HEK293 (cell line): ENCODE results near the gene IL3RA.

Experiments
- CTCF ChIA-PET: fragments of 350-600 bp; formaldehyde crosslinking; extraction: SDS; loops from one replicate; lab custom pipeline; 2021; ENCODE audit warnings: antibody characterized with exemption; lab: Yijun Ruan, JAX
- POLR2A ChIA-PET: fragments of 300-600 bp; formaldehyde crosslinking; extraction: SDS; loops from one replicate; lab custom pipeline; 2020; ENCODE audit warnings: antibody characterized with exemption, inconsistent platforms; lab: Yijun Ruan, JAX
- H3K27ac ChIP-seq: fragments of 200-500 bp; sonication (Bioruptor generic); 2 replicates; pipeline ENCODE4 v1.5.1; 2014; ENCODE audit warnings: low read depth, low read length, control low read depth, inconsistent platforms; ENCODE audit errors: extremely low read depth
- H3K36me3 ChIP-seq, 2 experiments: fragments of 200-500 bp in 1 of 2; sonication (Bioruptor generic) in 1 of 2; 1 replicate in 1 of 2; 2 replicates in 1 of 2; pipeline ENCODE4 v1.5.1; 2014 to 2017; ENCODE audit warnings: inconsistent platforms in 2 of 2, low read length in 2 of 2; ENCODE audit not compliant: control insufficient read depth in 2 of 2, insufficient read depth in 1 of 2
- H3K4me1 ChIP-seq: fragments of 200-500 bp; sonication (Bioruptor generic); 2 replicates; pipeline ENCODE4 v1.5.1; 2014; ENCODE audit warnings: mild to moderate bottlenecking, low read length, inconsistent platforms; ENCODE audit not compliant: control insufficient read depth, insufficient read depth
- H3K4me3 ChIP-seq: 2 replicates; pipeline ENCODE4 v1.5.1; 2011; ENCODE audit warnings: low read depth, mild to moderate bottlenecking, control low read depth, low read length, moderate library complexity
- H3K9me3 ChIP-seq: fragments of 200-500 bp; sonication (Bioruptor generic); 2 replicates; pipeline ENCODE4 v1.5.1; 2014; ENCODE audit warnings: low read depth, low read length, inconsistent platforms; ENCODE audit not compliant: control insufficient read depth, insufficient read depth
- CTCF ChIP-seq: fragments of 450-650 bp; formaldehyde crosslinking; IDR thresholded peaks from 2 replicates; pipeline ENCODE4 v1.5.1; 2016; ENCODE audit warnings: missing biosample characterization, missing genetic modification characterization
- EGR2 ChIP-seq: fragments of 450-650 bp; formaldehyde crosslinking; IDR thresholded peaks from 2 replicates; pipeline ENCODE4 v1.5.1; 2016; ENCODE audit warnings: low read depth, missing biosample characterization, missing genetic modification characterization
- SP3 ChIP-seq: fragments of 450-650 bp; formaldehyde crosslinking; IDR thresholded peaks from 2 replicates; pipeline ENCODE4 v1.5.1; 2016; ENCODE audit warnings: missing biosample characterization, missing genetic modification characterization
- ZFHX2 ChIP-seq: fragments of 450-650 bp; formaldehyde crosslinking; conservative IDR thresholded peaks from 2 replicates; pipeline ENCODE4 v1.5.1; 2016; ENCODE audit warnings: missing biosample characterization, missing genetic modification characterization
- ZNF132 ChIP-seq: fragments of 450-650 bp; formaldehyde crosslinking; IDR thresholded peaks from 2 replicates; pipeline ENCODE4 v1.5.1; 2017; ENCODE audit warnings: missing biosample characterization, missing genetic modification characterization, borderline replicate concordance
- ZNF146 ChIP-seq: fragments of 450-650 bp; formaldehyde crosslinking; IDR thresholded peaks from 2 replicates; pipeline ENCODE4 v1.5.1; 2016; ENCODE audit warnings: missing biosample characterization, missing genetic modification characterization
- ZNF184 ChIP-seq: fragments of 450-650 bp; IDR thresholded peaks from 2 replicates; pipeline ENCODE4 v1.5.1; 2018; ENCODE audit warnings: missing biosample characterization, mild to moderate bottlenecking, missing genetic modification characterization
- ZNF335 ChIP-seq: fragments of 450-650 bp; formaldehyde crosslinking; conservative IDR thresholded peaks from 2 replicates; pipeline ENCODE4 v1.5.1; 2016; ENCODE audit warnings: missing biosample characterization, missing genetic modification characterization
- ZNF366 ChIP-seq: fragments of 450-650 bp; formaldehyde crosslinking; conservative IDR thresholded peaks from 2 replicates; pipeline ENCODE4 v1.5.1; 2016; ENCODE audit warnings: missing biosample characterization, missing genetic modification characterization
- ZNF513 ChIP-seq: fragments of 450-650 bp; IDR thresholded peaks from 2 replicates; pipeline ENCODE4 v1.5.1; 2018; ENCODE audit warnings: missing biosample characterization, missing genetic modification characterization
- ZNF530 ChIP-seq: fragments of 450-650 bp; formaldehyde crosslinking; IDR thresholded peaks from 2 replicates; pipeline ENCODE4 v1.5.1; 2016; ENCODE audit warnings: low read depth, missing biosample characterization, missing genetic modification characterization
- TF ChIP-seq, protein P1 (sequence below): fragments of 450-650 bp; formaldehyde crosslinking; conservative IDR thresholded peaks from 2 replicates; pipeline ENCODE4 v1.5.1; 2016; ENCODE audit warnings: low read depth, missing biosample characterization, missing genetic modification characterization

IL3RA gene

DNA sequence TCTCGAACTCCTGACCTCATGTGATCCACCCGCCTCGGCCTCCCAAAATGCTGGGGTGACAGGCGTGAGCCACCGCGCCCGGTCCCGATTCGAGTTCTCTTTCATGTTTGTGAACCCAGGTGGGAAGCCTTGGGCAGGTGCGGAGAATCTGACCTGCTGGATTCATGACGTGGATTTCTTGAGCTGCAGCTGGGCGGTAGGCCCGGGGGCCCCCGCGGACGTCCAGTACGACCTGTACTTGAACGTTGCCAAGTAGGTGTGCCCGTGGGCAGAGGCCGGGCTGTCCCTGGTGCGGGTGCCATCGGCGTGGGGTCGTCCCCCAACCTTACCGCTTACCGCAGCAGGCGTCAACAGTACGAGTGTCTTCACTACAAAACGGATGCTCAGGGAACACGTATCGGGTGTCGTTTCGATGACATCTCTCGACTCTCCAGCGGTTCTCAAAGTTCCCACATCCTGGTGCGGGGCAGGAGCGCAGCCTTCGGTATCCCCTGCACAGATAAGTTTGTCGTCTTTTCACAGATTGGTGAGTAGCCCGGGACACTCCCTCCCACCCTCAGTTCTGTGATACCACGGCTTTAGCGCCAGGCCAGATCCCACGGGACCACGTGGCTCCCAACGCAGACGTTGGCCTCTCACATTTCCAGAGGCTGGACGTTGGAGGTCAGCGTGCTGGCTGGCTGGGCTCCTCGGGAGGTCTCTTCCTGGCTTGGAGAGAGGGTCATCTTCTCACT is 15.6 kb downstream of the IL3RA start:
- Histone ChIP-seq H3K4me3 (no peak overlapping the region), H3K27ac (no peak overlapping the region), H3K9me3 (no peaks in the 10 kb centered on the region), H3K4me1 (no peaks in the 10 kb centered on the region), H3K36me3 (no peaks in the 10 kb centered on the region)
- CTCF ChIA-PET = no interaction called here
- POLR2A ChIA-PET = no interaction called here
- TF ChIP-seq ZNF184 (tag by site-specific recombination) (no peak), CTCF (no peak), ZNF132 (no peak), ZNF146 (tag by site-specific recombination) (no peak)

DNA sequence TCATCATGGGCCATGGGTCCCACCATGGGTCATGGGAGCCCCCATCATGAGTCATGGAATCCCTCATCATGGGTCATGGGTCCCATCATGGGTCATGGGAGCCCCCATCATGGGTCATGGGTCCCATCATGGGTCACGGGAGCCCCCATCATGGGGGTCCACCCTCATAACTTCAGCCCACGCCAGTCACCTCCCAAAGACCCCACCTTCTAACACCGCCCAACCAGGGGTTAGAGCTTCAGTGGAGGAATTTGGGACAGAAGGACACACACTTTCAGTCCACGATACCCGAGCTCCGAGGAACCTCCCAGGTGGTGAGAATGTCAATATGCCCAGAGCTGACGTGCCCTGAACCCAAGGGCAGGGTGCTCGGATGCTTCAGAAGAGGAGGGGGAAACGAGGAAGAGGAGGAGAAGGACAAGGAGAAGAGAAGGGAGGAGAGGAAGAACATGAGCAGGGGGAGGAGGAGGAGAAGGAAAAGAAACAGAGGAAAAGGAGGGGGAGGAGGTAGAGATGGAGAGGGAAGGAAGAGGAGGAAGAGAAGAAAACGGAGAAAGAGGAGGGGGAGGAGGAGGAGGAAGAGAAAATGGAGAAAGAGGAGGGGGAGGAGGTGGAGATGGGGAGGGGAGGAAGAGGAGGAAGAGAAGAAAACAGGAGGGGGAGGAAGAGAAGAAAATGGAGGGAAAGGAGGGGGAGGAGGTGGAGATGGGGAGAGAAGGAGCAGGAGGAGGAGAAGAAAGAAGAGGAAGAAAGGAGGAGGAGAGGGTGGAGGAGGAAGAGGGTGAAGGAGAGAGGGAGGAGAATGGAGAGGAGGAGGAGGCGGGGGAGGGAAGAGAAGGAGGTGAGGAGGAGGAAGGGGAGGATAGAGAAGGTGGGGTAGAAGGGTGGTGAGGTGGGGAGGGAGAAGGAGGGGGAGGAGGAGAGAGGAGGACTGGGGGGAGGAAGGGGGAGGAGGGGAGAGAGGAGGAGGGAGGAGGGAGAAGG is 17.7 kb downstream of the IL3RA start:
- POLR2A ChIA-PET = no interaction called here

More for the DNA sequence above, 17.7 kb downstream of the IL3RA start:
- no peak overlapping the region for H3K27ac ChIP-seq
- H3K4me1 ChIP-seq = no peaks in the 10 kb centered on the region
- no peak overlapping the region for H3K4me3 ChIP-seq
- TF ChIP-seq EGR2 = peak; percentile 74
- TF ChIP-seq SP3 (tag by site-specific recombination) = peak; percentile 27
- no peak for TF ChIP-seq ZNF335
- TF ChIP-seq ZFHX2 = peak; percentile 57
- TF ChIP-seq ZNF513 (tag by site-specific recombination) = peak; percentile 70
- peak; percentile 51; the same call in 1 of the 2 replicates for TF ChIP-seq ZNF366 (tag by site-specific recombination)
- TF ChIP-seq, protein P1, sequence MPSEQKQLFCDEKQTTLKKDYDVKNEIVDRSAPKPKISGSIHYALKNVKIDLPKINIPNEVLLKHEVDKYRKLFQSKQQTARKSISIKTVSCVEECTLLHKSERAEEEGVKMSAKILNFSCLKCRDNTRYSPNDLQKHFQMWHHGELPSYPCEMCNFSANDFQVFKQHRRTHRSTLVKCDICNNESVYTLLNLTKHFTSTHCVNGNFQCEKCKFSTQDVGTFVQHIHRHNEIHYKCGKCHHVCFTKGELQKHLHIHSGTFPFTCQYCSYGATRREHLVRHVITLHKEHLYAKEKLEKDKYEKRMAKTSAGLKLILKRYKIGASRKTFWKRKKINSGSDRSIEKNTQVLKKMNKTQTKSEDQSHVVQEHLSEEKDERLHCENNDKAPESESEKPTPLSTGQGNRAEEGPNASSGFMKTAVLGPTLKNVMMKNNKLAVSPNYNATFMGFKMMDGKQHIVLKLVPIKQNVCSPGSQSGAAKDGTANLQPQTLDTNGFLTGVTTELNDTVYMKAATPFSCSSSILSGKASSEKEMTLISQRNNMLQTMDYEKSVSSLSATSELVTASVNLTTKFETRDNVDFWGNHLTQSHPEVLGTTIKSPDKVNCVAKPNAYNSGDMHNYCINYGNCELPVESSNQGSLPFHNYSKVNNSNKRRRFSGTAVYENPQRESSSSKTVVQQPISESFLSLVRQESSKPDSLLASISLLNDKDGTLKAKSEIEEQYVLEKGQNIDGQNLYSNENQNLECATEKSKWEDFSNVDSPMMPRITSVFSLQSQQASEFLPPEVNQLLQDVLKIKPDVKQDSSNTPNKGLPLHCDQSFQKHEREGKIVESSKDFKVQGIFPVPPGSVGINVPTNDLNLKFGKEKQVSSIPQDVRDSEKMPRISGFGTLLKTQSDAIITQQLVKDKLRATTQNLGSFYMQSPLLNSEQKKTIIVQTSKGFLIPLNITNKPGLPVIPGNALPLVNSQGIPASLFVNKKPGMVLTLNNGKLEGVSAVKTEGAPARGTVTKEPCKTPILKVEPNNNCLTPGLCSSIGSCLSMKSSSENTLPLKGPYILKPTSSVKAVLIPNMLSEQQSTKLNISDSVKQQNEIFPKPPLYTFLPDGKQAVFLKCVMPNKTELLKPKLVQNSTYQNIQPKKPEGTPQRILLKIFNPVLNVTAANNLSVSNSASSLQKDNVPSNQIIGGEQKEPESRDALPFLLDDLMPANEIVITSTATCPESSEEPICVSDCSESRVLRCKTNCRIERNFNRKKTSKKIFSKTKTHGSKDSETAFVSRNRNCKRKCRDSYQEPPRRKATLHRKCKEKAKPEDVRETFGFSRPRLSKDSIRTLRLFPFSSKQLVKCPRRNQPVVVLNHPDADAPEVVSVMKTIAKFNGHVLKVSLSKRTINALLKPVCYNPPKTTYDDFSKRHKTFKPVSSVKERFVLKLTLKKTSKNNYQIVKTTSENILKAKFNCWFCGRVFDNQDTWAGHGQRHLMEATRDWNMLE (tag by site-specific recombination) = no peak
- no peak for TF ChIP-seq ZNF530 (tag by site-specific recombination)
- CTCF ChIA-PET = no interaction called here
- no peaks in the 10 kb centered on the region for H3K36me3 ChIP-seq
- no peaks in the 10 kb centered on the region for H3K9me3 ChIP-seq
